Esophagus muscularis mucosa (tissue), 4 donors: Measurements from ENCODE around the gene AASDH. TPM values are rescaled to one million over a fixed set of nuclear protein-coding genes. Genes with fewer than 3 reads are reported as not detected.

Experiments used
- DNase-seq: peaks from one replicate; pipeline ENCODE4 v3.0.0-alpha.2; 2017; ENCODE audit errors: extremely low spot score
- H3K27ac ChIP-seq, 4 donors: fragments of 200-600 bp; sonication (generic); replicated peaks in 1 of 4; 1 replicate in 3 of 4; 2 replicates in 1 of 4; pipeline ENCODE4 v1.5.1; 2016 to 2019; ENCODE audit warnings: mild to moderate bottlenecking in 1 of 4
- H3K27me3 ChIP-seq, 4 donors: fragments of 200-600 bp; sonication (generic); one replicate each; pipeline versions ENCODE4 v1.5.1 to v1.6.0; 2016 to 2019
- H3K36me3 ChIP-seq, 4 donors: fragments of 200-600 bp; sonication (generic); one replicate each; pipeline ENCODE4 v1.5.1; 2016 to 2019
- H3K4me1 ChIP-seq, 4 donors: fragments of 200-600 bp; sonication (generic); one replicate each; pipeline ENCODE4 v1.5.1; 2016 to 2019
- H3K4me3 ChIP-seq, 4 donors: fragments of 200-600 bp; sonication (generic); 1 replicate in 2 of 4; 2 replicates in 2 of 4; pipeline ENCODE4 v1.5.1; 2016 to 2019; ENCODE audit warnings: mild to moderate bottlenecking in 4 of 4, moderate library complexity in 1 of 4
- H3K9me3 ChIP-seq, 4 donors: fragments of 200-600 bp; sonication (generic); 1 replicate in 3 of 4; 2 replicates in 1 of 4; pipeline ENCODE4 v1.5.1; 2016 to 2019
- CTCF ChIP-seq, 3 experiments: fragments of 200-600 bp in 2 of 3; fragments of 450-650 bp in 1 of 3; sonication (generic) in 2 of 3; IDR thresholded peaks; one replicate each; pipeline ENCODE4 v1.5.1; 2017 to 2019; ENCODE audit warnings: antibody characterized with exemption in 3 of 3, mild to moderate bottlenecking in 2 of 3, moderate library complexity in 1 of 3
- EP300 ChIP-seq: sonication (generic); formaldehyde crosslinking; IDR thresholded peaks from one replicate; pipeline ENCODE4 v1.6.1; 2017; ENCODE audit warnings: antibody characterized with exemption
- POLR2A ChIP-seq: fragments of 450-650 bp; IDR thresholded peaks from one replicate; pipeline ENCODE4 v1.6.1; 2017; ENCODE audit warnings: antibody characterized with exemption, moderate library complexity, mild to moderate bottlenecking, low read depth
- POLR2AphosphoS5 ChIP-seq, 2 donors: sonication (generic); formaldehyde crosslinking; IDR thresholded peaks; one replicate each; pipeline ENCODE4 v1.6.1; 2017; ENCODE audit warnings: antibody characterized with exemption in 2 of 2
- WGBS: methylation state at CpG from one replicate; pipeline ENCODE4 v1.1.5; 2018; 5-methylcytosine and 5-hydroxymethylcytosine counted together
- intact Hi-C: fragments of 100-400 bp; cut with DNase I; formaldehyde crosslinking; loops from one replicate; pipeline ENCODE4 v1.15.1; 2023
- total RNA-seq, 4 donors: library from RNA; depleted of rRNA; stranded (reverse); fragments of >200 nt; gene quantifications; one replicate each; pipeline versions ENCODE4 v1.1.0 to v1.2.1, GENCODE V29; 2016

Gene AASDH
- total RNA-seq, 4 donors from 2014 or later = 5.2 to 9.3 (median 6.3) TPM

- intact Hi-C loops = loop anchor here (2.0 kb wide), 1 partner anchor 353 kb away; the partner anchor contains the start of gene CEP135
- no peaks in the 10 kb centered on the region for H3K27me3 ChIP-seq
- H3K9me3 ChIP-seq = no peaks in the 10 kb centered on the region
- H3K27ac ChIP-seq = no peak overlapping the region
- TF ChIP-seq POLR2A = no peak
- no peak for TF ChIP-seq CTCF (IDR thresholded peaks at IDR 0.05)
- no peak for TF ChIP-seq POLR2AphosphoS5 (IDR thresholded peaks at IDR 0.05)
- no peak for TF ChIP-seq EP300
- DNase-seq = no peak
- no peaks in the 10 kb centered on the region for H3K36me3 ChIP-seq
- 85% methylated on average over 8 of the region's 8 CpGs for WGBS
- peaks cover 0 to 11% (median 8%) of the 10 kb centered on the region in 4 donors for H3K4me1 ChIP-seq
- H3K4me3 ChIP-seq = no peak overlapping the region
Observed at GRCh38 chr4:56301997-56302496, 85.2 kb downstream of the AASDH start.

- intact Hi-C loops = no loop called here
- H3K9me3 ChIP-seq = no peaks in the 10 kb centered on the region
- H3K4me1 ChIP-seq = peaks cover 0 to 11% (median 8%) of the 10 kb centered on the region in 4 donors
- no peak overlapping the region for H3K27ac ChIP-seq
- no peaks in the 10 kb centered on the region for H3K27me3 ChIP-seq
- 22% methylated on average over 10 of the region's 10 CpGs for WGBS
- H3K36me3 ChIP-seq = no peaks in the 10 kb centered on the region
- TF ChIP-seq EP300 = no peak
- peak; percentile 75 to 92 (median 77) for TF ChIP-seq CTCF (IDR thresholded peaks at IDR 0.05)
- TF ChIP-seq POLR2AphosphoS5 (IDR thresholded peaks at IDR 0.05) = peak in 1 of 2 donors; percentile 15
- no peak for TF ChIP-seq POLR2A
- no peak overlapping the region for H3K4me3 ChIP-seq
- no peak for DNase-seq
Observed at GRCh38 chr4:56301181-56301996, 85.9 kb downstream of the AASDH start.

- no peak for DNase-seq
- intact Hi-C loops = no loop called here
- Histone ChIP-seq H3K36me3 (no peaks in the 10 kb centered on the region), H3K27me3 (no peaks in the 10 kb centered on the region), H3K27ac (no peak overlapping the region), H3K9me3 (no peaks in the 10 kb centered on the region), H3K4me3 (no peak overlapping the region), H3K4me1 (peaks cover 0 to 11% (median 8%) of the 10 kb centered on the region in 4 donors)
- 83% methylated on average over 3 of the region's 3 CpGs for WGBS
- TF ChIP-seq POLR2AphosphoS5 (IDR thresholded peaks at IDR 0.05) (no peak), CTCF (IDR thresholded peaks at IDR 0.05) (no peak), POLR2A (no peak), EP300 (no peak)
Observed at GRCh38 chr4:56298236-56298635, 89.1 kb downstream of the AASDH start.

- DNase-seq = no peak
- Histone ChIP-seq H3K9me3 (no peaks in the 10 kb centered on the region), H3K36me3 (no peaks in the 10 kb centered on the region), H3K27me3 (no peaks in the 10 kb centered on the region), H3K4me3 (no peak overlapping the region), H3K27ac (no peak overlapping the region), H3K4me1 (peaks cover 0 to 11% (median 8%) of the 10 kb centered on the region in 4 donors)
- 86% methylated on average over 2 of the region's 2 CpGs for WGBS
- intact Hi-C loops = no loop called here
- TF ChIP-seq EP300 = no peak
- TF ChIP-seq CTCF (IDR thresholded peaks at IDR 0.05) = no peak
- no peak for TF ChIP-seq POLR2AphosphoS5 (IDR thresholded peaks at IDR 0.05)
Observed at GRCh38 chr4:56297776-56298175, 89.5 kb downstream of the AASDH start.
